ENCODE results near the gene SND1.

- TF ChIP-seq POLR2A (IDR thresholded peaks at IDR 0.05; ENCODE audit: low read depth, low read length) = no peak
- TF ChIP-seq EZH2 (IDR thresholded peaks at IDR 0.05; ENCODE audit: borderline replicate concordance, low read depth, low read length, severe bottlenecking) = no peak
Observed at GRCh38 chr7:127899411-127899810, 247.4 kb downstream of the SND1 start.

Measured in endothelial cell of umbilical vein (primary cell).